ENCODE data around the gene PHKA2.

The PHKA2 gene

DNA sequence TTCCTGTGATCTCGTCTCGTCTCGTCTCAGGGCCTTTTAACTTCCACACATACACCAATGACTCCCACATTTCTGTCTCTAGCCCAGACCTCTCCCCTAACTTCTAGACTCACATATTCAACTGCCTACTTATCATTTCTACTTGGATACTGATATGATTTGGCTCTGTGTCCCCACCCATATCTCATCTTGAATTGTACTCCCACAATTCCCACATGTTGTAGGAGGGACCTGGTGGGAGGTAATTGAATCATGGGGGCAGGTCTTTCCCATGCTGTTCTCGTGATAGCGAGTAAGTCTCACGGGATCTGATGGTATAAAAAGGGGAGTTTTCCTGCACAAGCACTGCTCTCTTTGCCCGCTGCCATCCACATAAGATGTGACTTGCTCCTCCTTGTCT lies 8.9 kb downstream of the PHKA2 start:
- H3K4me3 ChIP-seq (ENCODE audit: control insufficient read depth, low read depth, low read length): no peak overlapping the region
- TF ChIP-seq, protein P1, sequence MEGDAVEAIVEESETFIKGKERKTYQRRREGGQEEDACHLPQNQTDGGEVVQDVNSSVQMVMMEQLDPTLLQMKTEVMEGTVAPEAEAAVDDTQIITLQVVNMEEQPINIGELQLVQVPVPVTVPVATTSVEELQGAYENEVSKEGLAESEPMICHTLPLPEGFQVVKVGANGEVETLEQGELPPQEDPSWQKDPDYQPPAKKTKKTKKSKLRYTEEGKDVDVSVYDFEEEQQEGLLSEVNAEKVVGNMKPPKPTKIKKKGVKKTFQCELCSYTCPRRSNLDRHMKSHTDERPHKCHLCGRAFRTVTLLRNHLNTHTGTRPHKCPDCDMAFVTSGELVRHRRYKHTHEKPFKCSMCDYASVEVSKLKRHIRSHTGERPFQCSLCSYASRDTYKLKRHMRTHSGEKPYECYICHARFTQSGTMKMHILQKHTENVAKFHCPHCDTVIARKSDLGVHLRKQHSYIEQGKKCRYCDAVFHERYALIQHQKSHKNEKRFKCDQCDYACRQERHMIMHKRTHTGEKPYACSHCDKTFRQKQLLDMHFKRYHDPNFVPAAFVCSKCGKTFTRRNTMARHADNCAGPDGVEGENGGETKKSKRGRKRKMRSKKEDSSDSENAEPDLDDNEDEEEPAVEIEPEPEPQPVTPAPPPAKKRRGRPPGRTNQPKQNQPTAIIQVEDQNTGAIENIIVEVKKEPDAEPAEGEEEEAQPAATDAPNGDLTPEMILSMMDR (IDR thresholded peaks at IDR 0.05; ENCODE audit: control insufficient read depth, insufficient read depth, low read depth, low read length, missing control alignments): no peak
- DNase-seq (ENCODE audit: low read depth): no peak

DNA sequence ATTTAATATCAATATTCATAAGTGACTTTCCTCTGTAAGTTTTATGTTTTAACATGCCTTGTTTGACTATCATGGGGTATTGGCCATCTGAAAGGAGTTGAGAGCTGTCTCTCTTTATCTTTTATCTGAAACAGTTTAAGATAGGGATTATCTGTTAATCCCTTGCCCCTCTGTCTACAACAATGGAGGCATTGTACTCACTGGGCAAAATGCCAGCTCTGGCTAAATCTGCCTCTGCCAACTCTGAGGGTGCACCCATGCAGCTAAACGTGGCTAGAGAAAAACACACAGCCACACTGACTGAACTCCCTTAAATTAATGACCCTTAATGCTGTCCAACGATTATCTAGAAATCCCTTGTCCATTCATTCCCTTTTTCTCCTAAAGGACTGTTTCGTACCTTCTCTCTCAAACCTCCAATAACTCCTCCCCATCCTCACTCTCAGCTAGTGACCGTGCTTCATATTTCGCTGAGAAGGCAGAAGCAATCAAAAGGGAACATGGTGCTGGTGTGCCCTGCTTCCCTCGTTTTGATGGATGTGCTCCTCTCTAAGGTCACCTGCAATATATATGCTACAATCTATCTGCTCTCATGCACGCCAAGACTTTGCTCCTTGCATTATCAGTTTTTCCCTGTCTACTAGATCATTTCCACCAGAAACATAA lies 10.3 kb downstream of the PHKA2 start:
- TF ChIP-seq, protein P1 (IDR thresholded peaks at IDR 0.05; ENCODE audit: control insufficient read depth, insufficient read depth, low read depth, low read length, missing control alignments): no peak
- DNase-seq (ENCODE audit: low read depth): no peak
- no peak overlapping the region for H3K4me3 ChIP-seq (ENCODE audit: control insufficient read depth, low read depth, low read length)

DNA sequence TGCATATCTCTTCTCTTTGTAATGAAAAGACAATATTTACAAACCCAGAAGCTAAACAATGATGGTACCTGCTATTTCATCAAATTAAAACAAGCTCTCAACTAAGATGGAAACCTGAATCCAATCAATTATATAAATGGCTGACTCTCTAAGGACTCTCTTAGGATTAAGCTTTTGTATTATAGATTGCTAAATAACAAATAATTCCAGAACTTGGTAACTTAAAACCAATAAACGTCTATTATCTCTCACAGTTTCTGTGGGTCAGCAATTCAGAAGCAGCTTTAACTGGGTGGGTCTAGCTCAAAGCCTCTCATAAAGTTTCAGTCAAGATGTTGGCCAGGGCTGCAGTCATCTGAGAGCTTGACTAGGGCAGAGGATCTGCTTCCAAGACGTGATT lies 12.4 kb downstream of the PHKA2 start:
- TF ChIP-seq, protein P1 (IDR thresholded peaks at IDR 0.05; ENCODE audit: control insufficient read depth, insufficient read depth, low read depth, low read length, missing control alignments): no peak
- DNase-seq (ENCODE audit: low read depth): no peak
- no peak overlapping the region for H3K4me3 ChIP-seq (ENCODE audit: control insufficient read depth, low read depth, low read length)

DNA sequence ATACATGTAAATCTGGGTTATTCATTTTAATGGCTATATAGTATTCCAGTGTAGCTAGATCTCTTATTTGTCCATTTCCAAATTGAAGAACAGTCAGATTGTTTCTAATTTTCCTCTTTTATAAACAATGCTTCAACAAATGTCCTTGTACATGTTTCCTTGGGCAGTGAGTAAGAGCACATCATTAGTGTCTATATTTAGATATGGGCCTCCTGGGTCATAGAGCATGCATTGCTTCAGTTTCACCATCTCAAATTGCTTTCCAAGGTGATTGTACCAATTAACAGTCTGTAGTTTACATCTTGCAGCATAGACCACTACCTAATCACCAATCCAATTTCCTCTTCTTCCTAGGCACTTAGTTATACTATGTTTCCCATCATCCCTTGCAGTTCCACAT lies 13.4 kb downstream of the PHKA2 start:
- no peak for DNase-seq (ENCODE audit: low read depth)
- TF ChIP-seq, protein P1 (IDR thresholded peaks at IDR 0.05; ENCODE audit: control insufficient read depth, insufficient read depth, low read depth, low read length, missing control alignments): no peak
- H3K4me3 ChIP-seq (ENCODE audit: control insufficient read depth, low read depth, low read length): no peak overlapping the region

DNA sequence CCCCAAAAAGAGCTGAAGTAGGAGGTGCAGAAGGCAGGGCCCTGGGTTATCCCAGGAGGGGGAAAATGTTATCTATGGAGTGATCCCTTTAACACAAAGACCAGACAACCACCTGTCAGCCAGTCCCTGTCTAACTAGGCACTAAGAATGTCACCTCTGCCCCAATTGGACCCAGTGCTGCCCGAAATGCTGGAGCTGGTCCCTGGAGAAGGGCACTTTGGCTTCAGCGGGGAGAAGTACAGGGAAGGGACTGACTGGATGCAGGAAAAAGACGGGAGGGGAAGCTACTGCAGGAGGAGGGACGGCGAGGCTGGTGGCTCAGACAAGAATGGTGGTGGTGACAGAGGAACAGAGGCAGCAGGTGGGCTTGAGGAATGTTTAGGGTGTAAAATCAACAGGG lies 17.3 kb downstream of the PHKA2 start:
- no peak for DNase-seq (ENCODE audit: low read depth)
- TF ChIP-seq, protein P1 (IDR thresholded peaks at IDR 0.05; ENCODE audit: control insufficient read depth, insufficient read depth, low read depth, low read length, missing control alignments): no peak
- H3K4me3 ChIP-seq (ENCODE audit: control insufficient read depth, low read depth, low read length): no peak overlapping the region

DNA sequence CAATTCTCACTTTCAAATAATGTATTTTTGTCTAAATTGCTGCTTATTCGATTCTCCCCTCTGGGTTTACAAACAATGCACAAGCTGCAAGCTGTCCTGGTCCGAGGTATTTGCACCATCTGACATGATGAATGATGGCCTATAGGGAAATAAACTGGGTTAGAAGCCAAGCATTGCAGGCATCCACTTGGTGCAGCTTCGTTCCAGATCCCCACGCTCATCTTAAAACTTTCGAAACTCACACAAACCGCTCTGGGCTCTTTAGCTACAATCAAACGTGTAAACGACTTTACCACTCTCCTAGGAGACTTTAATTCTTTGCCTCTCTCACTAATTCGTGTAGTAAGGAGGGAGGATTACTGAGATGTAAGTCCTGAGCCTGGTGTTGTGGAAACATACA lies 19.0 kb downstream of the PHKA2 start:
- no peak overlapping the region for H3K4me3 ChIP-seq (ENCODE audit: control insufficient read depth, low read depth, low read length)
- no peak for DNase-seq (ENCODE audit: low read depth)
- TF ChIP-seq, protein P1 (IDR thresholded peaks at IDR 0.05; ENCODE audit: control insufficient read depth, insufficient read depth, low read depth, low read length, missing control alignments): no peak

All from AG09309 (cell line).